Breast epithelium (tissue), 4 donors: Measurements from ENCODE around the gene ACER3. TPM values are rescaled to one million over a fixed set of nuclear protein-coding genes. Genes with fewer than 3 reads are reported as not detected.

Experiments used
- DNase-seq, 2 donors: peaks; one replicate each; pipeline ENCODE4 v3.0.0-alpha.2; 2019; ENCODE audit warnings: low spot score in 2 of 2
- H3K27ac ChIP-seq, 2 donors: fragments of 200-600 bp; sonication (generic) in 1 of 2; one replicate each; pipeline ENCODE4 v1.5.1; 2016 to 2019; ENCODE audit warnings: mild to moderate bottlenecking in 1 of 2
- H3K27me3 ChIP-seq, 2 donors: fragments of 200-600 bp; sonication (generic) in 1 of 2; one replicate each; pipeline versions ENCODE4 v1.5.1 to v1.6.0; 2017 to 2019; ENCODE audit warnings: control low read depth in 1 of 2, mild to moderate bottlenecking in 1 of 2
- H3K36me3 ChIP-seq: fragments of 200-600 bp; one replicate; pipeline ENCODE4 v1.5.1; 2019
- H3K4me1 ChIP-seq, 2 donors: fragments of 200-600 bp; sonication (generic); one replicate each; pipeline ENCODE4 v1.5.1; 2016 to 2019; ENCODE audit warnings: control low read depth in 1 of 2
- H3K4me3 ChIP-seq, 3 donors: fragments of 200-600 bp; sonication (generic); 1 replicate in 2 of 3; 2 replicates in 1 of 3; pipeline ENCODE4 v1.5.1; 2016 to 2019; ENCODE audit warnings: mild to moderate bottlenecking in 3 of 3, moderate library complexity in 2 of 3
- H3K9me3 ChIP-seq, 2 donors: fragments of 200-600 bp; sonication (generic) in 1 of 2; one replicate each; pipeline ENCODE4 v1.5.1; 2016 to 2019; ENCODE audit warnings: control low read depth in 1 of 2
- POLR2A ChIP-seq: fragments of 450-650 bp; IDR thresholded peaks from one replicate; pipeline ENCODE4 v1.6.1; 2016; ENCODE audit warnings: antibody characterized with exemption, mild to moderate bottlenecking, moderate library complexity
- POLR2AphosphoS5 ChIP-seq, 3 donors: sonication (generic); formaldehyde crosslinking; IDR thresholded peaks; one replicate each; pipeline ENCODE4 v1.6.1; 2017; ENCODE audit warnings: antibody characterized with exemption in 3 of 3
- intact Hi-C: fragments of 100-400 bp; cut with DNase I; formaldehyde crosslinking; loops from one replicate; pipeline ENCODE4 v1.15.1; 2023; ENCODE audit warnings: low total_unique reads
- total RNA-seq, 3 donors: library from RNA; depleted of rRNA; stranded (reverse); fragments of >200 nt; gene quantifications; one replicate each; pipeline ENCODE4 v1.1.0, GENCODE V29; 2016
- TF ChIP-seq, protein P1 (sequence below), 3 donors: fragments of 450-650 bp; IDR thresholded peaks; one replicate each; pipeline ENCODE4 v1.5.1; 2016 to 2017; ENCODE audit warnings: antibody characterized with exemption in 3 of 3, mild to moderate bottlenecking in 3 of 3, moderate library complexity in 3 of 3

The ACER3 gene
- total RNA-seq, 3 donors from 2014 or later: 8.2 to 35.2 (median 12.9) TPM

DNA sequence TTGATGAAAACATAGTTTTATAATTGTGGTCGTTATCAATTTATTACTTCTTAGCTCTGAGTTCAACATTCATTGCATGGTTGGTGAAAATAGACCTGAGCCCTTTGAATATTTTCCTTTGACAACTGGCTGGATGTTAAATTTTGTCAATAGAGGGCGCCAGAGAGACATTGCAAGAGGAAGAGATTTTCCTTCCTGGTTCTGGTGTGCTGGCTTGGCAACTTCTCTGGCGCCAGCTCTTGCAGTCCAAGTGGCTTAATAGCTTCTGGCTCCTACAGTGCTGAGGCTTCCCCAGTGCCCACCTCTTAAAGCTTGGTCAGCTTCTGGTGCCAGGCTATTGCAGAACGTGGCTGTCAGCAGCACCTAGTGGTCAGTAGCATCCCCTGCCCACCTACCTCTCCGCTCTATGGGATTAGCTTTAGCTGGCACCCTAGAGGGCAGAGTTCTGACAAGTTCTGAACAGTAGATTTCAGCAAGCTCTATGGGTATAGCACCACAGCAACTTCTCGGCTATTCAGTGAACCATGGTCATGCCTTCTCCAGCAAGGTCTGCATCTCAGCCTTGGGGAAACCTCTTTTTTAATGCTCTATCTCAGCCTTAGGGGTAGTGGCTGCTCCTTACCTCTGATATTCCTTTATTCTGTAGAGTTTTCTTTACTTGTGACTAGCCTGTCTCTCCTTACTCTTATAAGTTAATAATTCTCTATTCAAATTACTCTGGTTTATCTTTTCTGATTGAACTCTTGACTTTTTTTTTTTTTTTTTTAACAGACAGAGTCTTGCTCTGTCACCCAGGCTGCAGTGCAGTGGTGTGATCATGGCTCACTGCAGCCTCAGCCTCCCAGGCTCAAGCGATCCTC is 59.4 kb downstream of the ACER3 start:
- no peaks in the 10 kb centered on the region for H3K9me3 ChIP-seq
- H3K27me3 ChIP-seq: no peaks in the 10 kb centered on the region
- H3K4me1 ChIP-seq: no peaks in the 10 kb centered on the region
- H3K36me3 ChIP-seq: no peaks in the 10 kb centered on the region
- intact Hi-C loops: no loop called here
- TF ChIP-seq, protein P1, sequence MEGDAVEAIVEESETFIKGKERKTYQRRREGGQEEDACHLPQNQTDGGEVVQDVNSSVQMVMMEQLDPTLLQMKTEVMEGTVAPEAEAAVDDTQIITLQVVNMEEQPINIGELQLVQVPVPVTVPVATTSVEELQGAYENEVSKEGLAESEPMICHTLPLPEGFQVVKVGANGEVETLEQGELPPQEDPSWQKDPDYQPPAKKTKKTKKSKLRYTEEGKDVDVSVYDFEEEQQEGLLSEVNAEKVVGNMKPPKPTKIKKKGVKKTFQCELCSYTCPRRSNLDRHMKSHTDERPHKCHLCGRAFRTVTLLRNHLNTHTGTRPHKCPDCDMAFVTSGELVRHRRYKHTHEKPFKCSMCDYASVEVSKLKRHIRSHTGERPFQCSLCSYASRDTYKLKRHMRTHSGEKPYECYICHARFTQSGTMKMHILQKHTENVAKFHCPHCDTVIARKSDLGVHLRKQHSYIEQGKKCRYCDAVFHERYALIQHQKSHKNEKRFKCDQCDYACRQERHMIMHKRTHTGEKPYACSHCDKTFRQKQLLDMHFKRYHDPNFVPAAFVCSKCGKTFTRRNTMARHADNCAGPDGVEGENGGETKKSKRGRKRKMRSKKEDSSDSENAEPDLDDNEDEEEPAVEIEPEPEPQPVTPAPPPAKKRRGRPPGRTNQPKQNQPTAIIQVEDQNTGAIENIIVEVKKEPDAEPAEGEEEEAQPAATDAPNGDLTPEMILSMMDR (IDR thresholded peaks at IDR 0.05): peak; percentile 68 to 86 (median 69)
- no peak for TF ChIP-seq POLR2A
- TF ChIP-seq POLR2AphosphoS5 (IDR thresholded peaks at IDR 0.05): no peak
- peak overlapping the region in 1 of 3 donors; percentile 26 for H3K4me3 ChIP-seq
- no peak overlapping the region for H3K27ac ChIP-seq
- DNase-seq: peak; percentile 67 to 73

DNA sequence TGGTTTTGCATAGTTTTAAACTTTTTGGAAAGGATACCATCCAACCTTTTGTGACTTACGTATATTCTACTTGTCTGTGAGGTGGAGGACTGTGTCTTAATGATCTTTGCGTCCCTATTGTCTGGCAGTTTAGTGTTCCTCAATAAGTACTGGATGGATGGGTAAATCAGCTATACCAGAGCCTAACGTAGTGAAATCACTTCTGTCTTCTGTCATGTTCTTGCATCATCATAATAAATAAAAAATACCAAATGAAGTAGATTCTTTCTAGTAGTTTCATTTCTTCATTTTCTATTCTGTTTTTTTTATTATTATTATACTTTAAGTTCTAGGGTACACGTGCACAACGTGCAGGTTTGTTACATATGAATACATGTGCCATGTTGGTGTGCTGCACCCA is 66.4 kb downstream of the ACER3 start:
- TF ChIP-seq POLR2A (no peak), POLR2AphosphoS5 (IDR thresholded peaks at IDR 0.05) (no peak)
- TF ChIP-seq, protein P1 (IDR thresholded peaks at IDR 0.05): no peak
- Histone ChIP-seq H3K9me3 (no peaks in the 10 kb centered on the region), H3K4me1 (no peaks in the 10 kb centered on the region), H3K4me3 (no peak overlapping the region), H3K27ac (no peak overlapping the region), H3K36me3 (no peaks in the 10 kb centered on the region), H3K27me3 (no peaks in the 10 kb centered on the region)
- no peak for DNase-seq
- intact Hi-C loops: no loop called here

DNA sequence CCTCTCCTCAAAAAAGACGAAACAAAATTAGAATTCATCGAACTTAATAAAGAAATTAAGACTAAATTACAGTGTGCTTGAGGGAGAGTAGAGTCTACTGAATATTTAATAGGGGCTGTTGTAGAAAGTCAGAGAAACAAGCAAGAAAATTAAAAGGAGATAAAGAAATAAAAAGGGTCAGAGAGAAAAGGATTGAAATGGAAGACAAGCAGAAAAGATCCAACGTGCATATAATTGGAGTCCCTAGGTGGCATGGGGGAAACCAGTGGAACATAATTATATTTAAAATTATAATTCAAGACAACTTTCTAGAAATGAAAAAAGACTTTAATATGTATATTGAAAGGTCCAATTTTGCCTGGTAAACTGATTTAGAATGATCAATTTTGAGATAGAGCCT is 74.3 kb downstream of the ACER3 start:
- Histone ChIP-seq H3K36me3 (peaks cover 5% of the 10 kb centered on the region), H3K9me3 (peaks cover 0 to 17% of the 10 kb centered on the region in 2 donors), H3K4me3 (no peak overlapping the region), H3K27ac (no peak overlapping the region), H3K27me3 (no peaks in the 10 kb centered on the region), H3K4me1 (no peaks in the 10 kb centered on the region)
- TF ChIP-seq POLR2A (no peak), POLR2AphosphoS5 (IDR thresholded peaks at IDR 0.05) (no peak)
- TF ChIP-seq, protein P1 (IDR thresholded peaks at IDR 0.05): no peak
- DNase-seq: no peak
- intact Hi-C loops: no loop called here

DNA sequence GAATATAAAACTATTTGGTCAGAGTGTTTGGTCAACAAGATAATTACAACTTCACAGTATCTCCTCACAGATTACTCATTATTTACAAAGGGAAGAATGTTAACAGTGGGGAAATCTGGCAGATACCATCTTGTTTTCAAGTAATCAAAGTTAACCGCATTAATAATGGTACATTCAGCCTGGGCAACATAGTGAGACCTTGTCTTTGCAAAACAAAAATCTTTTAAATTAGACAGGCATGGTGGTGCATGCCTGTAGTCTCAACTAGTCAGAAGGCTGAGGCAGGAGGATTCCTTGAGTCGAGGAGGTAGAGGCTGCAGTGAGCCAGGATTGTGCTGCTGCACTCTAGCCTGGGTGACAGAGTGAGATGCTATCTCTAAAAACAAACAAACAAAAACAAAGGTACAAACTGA is 78.5 kb downstream of the ACER3 start:
- H3K27me3 ChIP-seq: no peaks in the 10 kb centered on the region
- no peak for TF ChIP-seq POLR2A
- TF ChIP-seq, protein P1 (IDR thresholded peaks at IDR 0.05): no peak
- no peak overlapping the region for H3K27ac ChIP-seq
- H3K4me3 ChIP-seq: no peak overlapping the region
- H3K9me3 ChIP-seq: peaks cover 0 to 23% of the 10 kb centered on the region in 2 donors
- DNase-seq: no peak
- intact Hi-C loops: no loop called here
- peaks cover 5% of the 10 kb centered on the region for H3K36me3 ChIP-seq
- H3K4me1 ChIP-seq: no peaks in the 10 kb centered on the region

DNA sequence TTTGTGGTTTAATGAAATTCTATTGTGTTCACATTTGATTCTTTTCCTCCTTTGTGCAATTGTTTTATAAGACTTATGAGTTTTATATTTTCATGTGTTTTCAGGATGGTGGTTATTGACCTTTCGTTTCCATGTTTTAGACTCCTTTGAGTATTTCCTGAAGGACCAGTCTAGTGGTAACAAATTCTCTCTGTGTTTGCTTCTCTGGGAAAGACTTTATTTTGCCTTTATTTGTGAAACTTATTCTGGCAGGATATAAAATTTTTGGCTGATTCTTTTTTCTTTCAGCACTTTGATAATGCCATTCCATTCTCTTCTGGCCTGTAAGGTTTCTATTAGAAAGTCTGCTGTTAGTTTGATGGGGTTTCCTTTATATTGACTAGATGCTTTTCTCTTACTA is 83.5 kb downstream of the ACER3 start:
- intact Hi-C loops: no loop called here
- Histone ChIP-seq H3K4me3 (no peak overlapping the region), H3K27ac (no peak overlapping the region), H3K27me3 (no peaks in the 10 kb centered on the region), H3K36me3 (no peaks in the 10 kb centered on the region), H3K9me3 (peaks cover 0 to 12% of the 10 kb centered on the region in 2 donors), H3K4me1 (no peaks in the 10 kb centered on the region)
- no peak for DNase-seq
- no peak for TF ChIP-seq POLR2A
- TF ChIP-seq, protein P1 (IDR thresholded peaks at IDR 0.05): no peak
- TF ChIP-seq POLR2AphosphoS5 (IDR thresholded peaks at IDR 0.05): no peak
